ENCODE data around the gene ERO1A. TPM values are rescaled to one million over a fixed set of nuclear protein-coding genes. Genes with fewer than 3 reads are reported as not detected.

The ERO1A gene
- total and polyA plus RNA-seq, 2 experiments from 2014 or later, result 41.6 to 91.1 TPM

- Histone ChIP-seq H3K27ac (peak overlapping the region; percentile 98), H3K9me3 (ENCODE audit: low read depth) (no peaks in the 10 kb centered on the region), H3K9me2 (replicated peaks; ENCODE audit: insufficient read depth) (no peaks in the 10 kb centered on the region), H2AFZ (peak overlapping the region; percentile 16), H3K79me2 (peaks cover 46% of the 10 kb centered on the region), H3K36me3 (replicated peaks; ENCODE audit: insufficient read depth, low read depth) (no peaks in the 10 kb centered on the region), H3K4me3 (peak overlapping the region; percentile 82), H4K20me1 (ENCODE audit: insufficient read depth, poor library complexity, severe bottlenecking) (peaks cover 26% of the 10 kb centered on the region), H3K4me2 (peak overlapping the region; percentile 77), H3K4me1 (ENCODE audit: insufficient read depth) (peaks cover 21% of the 10 kb centered on the region), H3K27me3 (no peaks in the 10 kb centered on the region)
- under 1% methylated on average over 46 of the region's 46 CpGs for WGBS (ENCODE audit: low lambda C conversion rate, missing lambda C conversion rate)
- DNase-seq (ENCODE audit: low spot score), result peak; percentile 49
- TF ChIP-seq, protein P1, sequence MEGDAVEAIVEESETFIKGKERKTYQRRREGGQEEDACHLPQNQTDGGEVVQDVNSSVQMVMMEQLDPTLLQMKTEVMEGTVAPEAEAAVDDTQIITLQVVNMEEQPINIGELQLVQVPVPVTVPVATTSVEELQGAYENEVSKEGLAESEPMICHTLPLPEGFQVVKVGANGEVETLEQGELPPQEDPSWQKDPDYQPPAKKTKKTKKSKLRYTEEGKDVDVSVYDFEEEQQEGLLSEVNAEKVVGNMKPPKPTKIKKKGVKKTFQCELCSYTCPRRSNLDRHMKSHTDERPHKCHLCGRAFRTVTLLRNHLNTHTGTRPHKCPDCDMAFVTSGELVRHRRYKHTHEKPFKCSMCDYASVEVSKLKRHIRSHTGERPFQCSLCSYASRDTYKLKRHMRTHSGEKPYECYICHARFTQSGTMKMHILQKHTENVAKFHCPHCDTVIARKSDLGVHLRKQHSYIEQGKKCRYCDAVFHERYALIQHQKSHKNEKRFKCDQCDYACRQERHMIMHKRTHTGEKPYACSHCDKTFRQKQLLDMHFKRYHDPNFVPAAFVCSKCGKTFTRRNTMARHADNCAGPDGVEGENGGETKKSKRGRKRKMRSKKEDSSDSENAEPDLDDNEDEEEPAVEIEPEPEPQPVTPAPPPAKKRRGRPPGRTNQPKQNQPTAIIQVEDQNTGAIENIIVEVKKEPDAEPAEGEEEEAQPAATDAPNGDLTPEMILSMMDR (IDR thresholded peaks at IDR 0.05; ENCODE audit: poor library complexity), result no peak
- TF ChIP-seq EZH2phosphoT487 (IDR thresholded peaks at IDR 0.05; ENCODE audit: low read depth, severe bottlenecking, unreplicated experiment) (no peak), EZH2 (IDR thresholded peaks at IDR 0.05; ENCODE audit: borderline replicate concordance) (no peak)
These were observed 437 bp downstream of the ERO1A start for GRCh38 chr14:52694761-52695480.

GRCh38 chr14:52693532-52693931 lies 1.8 kb downstream of the ERO1A start:
- H4K20me1 ChIP-seq (ENCODE audit: insufficient read depth, poor library complexity, severe bottlenecking), result peaks cover 28% of the 10 kb centered on the region
- H3K9me3 ChIP-seq (ENCODE audit: low read depth), result no peaks in the 10 kb centered on the region
- peaks cover 21% of the 10 kb centered on the region for H3K4me1 ChIP-seq (ENCODE audit: insufficient read depth)
- 92% methylated on average over 7 of the region's 7 CpGs for WGBS (ENCODE audit: low lambda C conversion rate, missing lambda C conversion rate)
- H2AFZ ChIP-seq, result no peak overlapping the region
- H3K27me3 ChIP-seq, result no peaks in the 10 kb centered on the region
- H3K79me2 ChIP-seq, result peaks cover 60% of the 10 kb centered on the region
- H3K4me2 ChIP-seq, result peak overlapping the region; percentile 77
- H3K4me3 ChIP-seq, result no peak overlapping the region
- H3K27ac ChIP-seq, result peak overlapping the region; percentile 98
- no peaks in the 10 kb centered on the region for H3K9me2 ChIP-seq (replicated peaks; ENCODE audit: insufficient read depth)
- DNase-seq (ENCODE audit: low spot score), result no peak
- H3K36me3 ChIP-seq (replicated peaks; ENCODE audit: insufficient read depth, low read depth), result no peaks in the 10 kb centered on the region
- TF ChIP-seq EZH2phosphoT487 (IDR thresholded peaks at IDR 0.05; ENCODE audit: low read depth, severe bottlenecking, unreplicated experiment), result no peak
- TF ChIP-seq, protein P1 (IDR thresholded peaks at IDR 0.05; ENCODE audit: poor library complexity), result no peak
- no peak for TF ChIP-seq EZH2 (IDR thresholded peaks at IDR 0.05; ENCODE audit: borderline replicate concordance)

- Histone ChIP-seq H3K9me2 (replicated peaks; ENCODE audit: insufficient read depth) (no peaks in the 10 kb centered on the region), H3K4me1 (ENCODE audit: insufficient read depth) (peaks cover 21% of the 10 kb centered on the region), H3K36me3 (replicated peaks; ENCODE audit: insufficient read depth, low read depth) (no peaks in the 10 kb centered on the region), H3K4me3 (no peak overlapping the region), H3K27me3 (no peaks in the 10 kb centered on the region), H4K20me1 (ENCODE audit: insufficient read depth, poor library complexity, severe bottlenecking) (peaks cover 28% of the 10 kb centered on the region), H3K27ac (no peak overlapping the region), H3K79me2 (peaks cover 65% of the 10 kb centered on the region), H3K4me2 (peak overlapping the region; percentile 77), H3K9me3 (ENCODE audit: low read depth) (no peaks in the 10 kb centered on the region), H2AFZ (no peak overlapping the region)
- WGBS (ENCODE audit: low lambda C conversion rate, missing lambda C conversion rate), result 75% methylated on average over 3 of the region's 3 CpGs
- no peak for DNase-seq (ENCODE audit: low spot score)
- no peak for TF ChIP-seq EZH2phosphoT487 (IDR thresholded peaks at IDR 0.05; ENCODE audit: low read depth, severe bottlenecking, unreplicated experiment)
- no peak for TF ChIP-seq EZH2 (IDR thresholded peaks at IDR 0.05; ENCODE audit: borderline replicate concordance)
- TF ChIP-seq, protein P1 (IDR thresholded peaks at IDR 0.05; ENCODE audit: poor library complexity), result no peak
These were observed 2.3 kb downstream of the ERO1A start for GRCh38 chr14:52693036-52693435.

Measured in hepatocyte (in vitro differentiated cells).